Neuronal stem cell (in vitro differentiated cells): Measurements from ENCODE around the gene TMEM86B.

ENCODE experiments used
- DNase-seq: peaks from one replicate; pipeline ENCODE4 v3.0.0-alpha.2; 2013; ENCODE audit warnings: low spot score
- H2AFZ ChIP-seq: one replicate; pipeline ENCODE4 v1.6.1; 2013; ENCODE audit warnings: mild to moderate bottlenecking, low read length, inconsistent platforms
- H2AK5ac ChIP-seq: 2 replicates; pipeline ENCODE4 v1.6.1; 2013; ENCODE audit warnings: low read depth, mild to moderate bottlenecking, inconsistent platforms, low read length, moderate library complexity, mixed read lengths
- H2BK120ac ChIP-seq: 2 replicates; pipeline ENCODE4 v1.6.1; 2013; ENCODE audit warnings: low read depth, mild to moderate bottlenecking, inconsistent platforms, low read length, moderate library complexity, mixed read lengths
- H2BK12ac ChIP-seq: one replicate; pipeline ENCODE4 v1.6.1; 2013; ENCODE audit warnings: low read length, inconsistent platforms
- H2BK15ac ChIP-seq: 2 replicates; pipeline ENCODE4 v1.6.1; 2013; ENCODE audit warnings: mild to moderate bottlenecking, low read length, inconsistent platforms, mixed read lengths
- H2BK5ac ChIP-seq: one replicate; pipeline ENCODE4 v1.6.1; 2013; ENCODE audit warnings: inconsistent platforms, mild to moderate bottlenecking, low read length, moderate library complexity
- H3K14ac ChIP-seq: one replicate; pipeline ENCODE4 v1.6.1; 2013; ENCODE audit warnings: low read length, inconsistent platforms
- H3K18ac ChIP-seq: 2 replicates; pipeline ENCODE4 v1.6.1; 2013; ENCODE audit warnings: low read length, inconsistent platforms
- H3K23ac ChIP-seq: 2 replicates; pipeline ENCODE4 v1.6.1; 2013; ENCODE audit warnings: low read depth, mild to moderate bottlenecking, mixed read lengths, low read length, inconsistent platforms; ENCODE audit not compliant: poor library complexity
- H3K27ac ChIP-seq: replicated peaks from 3 replicates; pipeline ENCODE4 v1.5.1; 2013; ENCODE audit warnings: low read length, inconsistent platforms
- H3K27me3 ChIP-seq, 3 experiments: 2 replicates each; pipeline ENCODE4 v1.6.1; 2013; ENCODE audit warnings: low read length in 3 of 3, mild to moderate bottlenecking in 2 of 3, inconsistent platforms in 1 of 3, low read depth in 1 of 3, mixed read lengths in 1 of 3, moderate library complexity in 1 of 3; ENCODE audit not compliant: control insufficient read depth in 3 of 3, insufficient read depth in 3 of 3
- H3K36me3 ChIP-seq, 2 donors: replicated peaks in 1 of 2; 2 replicates each; pipeline ENCODE4 v1.6.1; 2013; ENCODE audit warnings: low read length in 2 of 2; ENCODE audit not compliant: control insufficient read depth in 2 of 2, insufficient read depth in 2 of 2
- H3K4ac ChIP-seq: 2 replicates; pipeline ENCODE4 v1.6.1; 2013; ENCODE audit warnings: inconsistent platforms, mild to moderate bottlenecking, low read length, moderate library complexity
- H3K4me1 ChIP-seq, 2 donors: 1 replicate in 1 of 2; 2 replicates in 1 of 2; pipeline ENCODE4 v1.6.1; 2013; ENCODE audit warnings: low read length in 2 of 2, low read depth in 1 of 2; ENCODE audit not compliant: control insufficient read depth in 2 of 2, insufficient read depth in 1 of 2
- H3K4me2 ChIP-seq: one replicate; pipeline ENCODE4 v1.6.1; 2013; ENCODE audit warnings: mild to moderate bottlenecking, low read length, inconsistent platforms; ENCODE audit not compliant: insufficient read depth, poor library complexity, severe bottlenecking
- H3K4me3 ChIP-seq, 2 donors: 2 replicates each; pipeline ENCODE4 v1.5.1; 2013; ENCODE audit warnings: low read length in 2 of 2, mild to moderate bottlenecking in 2 of 2, inconsistent platforms in 1 of 2, moderate library complexity in 1 of 2
- H3K79me1 ChIP-seq: one replicate; pipeline ENCODE4 v1.6.1; 2013; ENCODE audit warnings: low read depth, mild to moderate bottlenecking, inconsistent platforms, low read length, moderate library complexity
- H3K9ac ChIP-seq: one replicate; pipeline ENCODE4 v1.6.1; 2013; ENCODE audit warnings: mild to moderate bottlenecking, low read depth, low read length, inconsistent platforms; ENCODE audit not compliant: poor library complexity
- H3K9me3 ChIP-seq, 2 donors: replicated peaks in 1 of 2; 2 replicates each; pipeline versions ENCODE3 to v1.6.1; 2013; ENCODE audit warnings: low read length in 2 of 2, mild to moderate bottlenecking in 2 of 2, inconsistent platforms in 1 of 2, low read depth in 1 of 2, mixed read lengths in 1 of 2, moderate library complexity in 1 of 2; ENCODE audit not compliant: control insufficient read depth in 2 of 2, insufficient read depth in 1 of 2
- H4K8ac ChIP-seq: one replicate; pipeline ENCODE4 v1.6.1; 2013; ENCODE audit warnings: low read depth, mild to moderate bottlenecking, inconsistent platforms, low read length, moderate library complexity
- H4K91ac ChIP-seq: one replicate; pipeline ENCODE4 v1.6.1; 2013; ENCODE audit warnings: low read length, low read depth, mild to moderate bottlenecking, inconsistent platforms; ENCODE audit not compliant: poor library complexity
- WGBS, 2 donors: extraction: QIAGEN DNeasy Blood & Tissue Kit; methylation state at CpG; one replicate each; pipeline ENCODE4 v1.1.7; 2013; ENCODE audit warnings: missing lambda C conversion rate in 2 of 2, mixed read lengths in 1 of 2; ENCODE audit not compliant: insufficient read length in 2 of 2, insufficient replicate concordance in 1 of 2; ENCODE audit errors: extremely low coverage in 2 of 2; 5-methylcytosine and 5-hydroxymethylcytosine counted together

Gene TMEM86B

DNA sequence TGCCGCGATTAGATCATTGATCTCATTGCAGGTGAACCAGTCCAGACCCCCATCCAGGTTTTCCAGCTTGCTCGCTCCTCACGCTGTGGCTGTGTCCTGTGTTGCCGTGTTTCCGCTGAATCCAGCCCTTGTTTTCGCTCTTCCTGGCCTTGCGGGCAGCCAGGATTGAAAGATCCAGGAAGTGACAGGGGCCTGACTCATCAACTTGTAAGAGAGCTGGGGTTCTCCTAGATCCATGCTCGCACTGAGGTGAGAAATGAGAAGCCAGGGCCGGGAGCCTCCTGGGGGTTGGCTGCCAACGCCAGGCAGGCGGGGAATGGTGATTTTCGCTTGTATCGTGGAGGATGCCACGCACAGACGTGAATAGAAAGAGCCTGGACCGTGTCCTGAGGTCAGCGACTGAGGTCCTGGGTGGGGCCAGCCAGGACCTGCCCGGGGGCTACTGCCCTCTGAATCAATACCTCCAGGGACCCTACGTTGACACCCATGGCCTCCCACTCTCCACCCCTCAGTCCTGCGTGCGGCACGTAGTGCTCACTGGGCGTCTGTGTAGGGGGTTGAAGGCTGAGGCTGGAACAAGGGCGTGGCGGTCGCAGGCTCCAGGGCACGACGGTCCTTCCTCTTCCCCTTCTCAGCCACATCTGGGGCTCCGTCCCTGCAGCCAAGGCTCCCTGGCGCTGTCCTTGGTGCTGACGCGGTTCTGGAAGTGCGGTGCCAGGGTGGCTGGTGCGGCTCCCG, 11.9 kb downstream of the TMEM86B start:
- DNase-seq = peak; percentile 81
- Histone ChIP-seq H2AK5ac (no peak overlapping the region), H3K23ac (no peak overlapping the region), H3K4me1 (peaks cover 3 to 4% of the 10 kb centered on the region in 2 donors), H2BK15ac (no peak overlapping the region), H4K91ac (no peak overlapping the region), H3K79me1 (no peaks in the 10 kb centered on the region), H3K14ac (no peak overlapping the region), H3K27me3 (no peaks in the 10 kb centered on the region), H3K36me3 (no peaks in the 10 kb centered on the region), H3K4me3 (peak overlapping the region; percentile 60 to 74), H3K4ac (no peak overlapping the region), H4K8ac (no peak overlapping the region), H3K4me2 (peak overlapping the region; percentile 56), H3K9ac (no peak overlapping the region), H2AFZ (peak overlapping the region; percentile 78), H2BK120ac (no peak overlapping the region), H2BK12ac (no peak overlapping the region), H3K9me3 (peaks cover 12 to 13% of the 10 kb centered on the region in 2 donors), H2BK5ac (no peak overlapping the region), H3K27ac (no peak overlapping the region), H3K18ac (no peak overlapping the region)
- no CpG with 5 or more reads among the region's 36 CpGs for WGBS, 2 donors

DNA sequence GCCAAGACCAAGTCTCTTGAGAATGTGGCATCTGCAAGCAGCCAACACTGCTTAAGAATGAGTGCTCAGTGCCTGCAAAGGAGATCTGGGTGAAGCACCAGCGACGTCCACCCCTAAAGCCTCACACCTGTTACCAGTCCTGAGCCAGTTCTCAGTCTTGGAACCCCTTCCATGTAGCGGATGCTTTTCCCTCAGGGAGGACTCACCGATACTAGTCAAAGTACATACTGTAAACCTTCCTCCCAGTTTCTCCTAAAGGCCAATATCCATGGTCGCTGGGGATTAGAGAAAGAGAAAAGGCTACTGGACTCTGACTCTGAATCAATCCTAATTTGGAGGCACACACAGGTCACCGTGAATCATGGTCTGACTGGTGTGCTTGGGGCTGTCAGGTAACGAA, 15.0 kb downstream of the TMEM86B start:
- H2BK5ac ChIP-seq = no peak overlapping the region

DNA sequence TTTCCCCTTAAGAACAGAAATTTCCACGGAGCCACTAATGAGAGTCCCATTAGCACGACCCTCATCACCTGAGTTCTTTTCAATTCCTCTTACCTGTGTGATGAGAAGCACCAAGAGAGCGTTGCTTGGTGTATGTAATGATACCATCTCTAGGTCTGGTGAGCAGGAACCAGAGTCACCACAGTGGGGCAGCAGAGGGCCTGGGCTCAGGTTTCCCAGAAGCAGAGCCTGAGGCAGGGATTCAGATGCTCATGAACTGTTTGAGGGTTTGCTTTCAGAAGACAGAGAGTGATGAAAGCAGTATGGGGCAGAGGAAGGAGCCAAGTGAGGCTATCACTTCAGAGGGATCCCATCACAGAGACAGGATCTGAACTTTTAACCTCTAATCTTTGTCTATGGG, 16.1 kb downstream of the TMEM86B start:
- no peak overlapping the region for H4K91ac ChIP-seq
- H3K27ac ChIP-seq = no peak overlapping the region
- no peak overlapping the region for H2BK15ac ChIP-seq
- peaks cover 3 to 16% of the 10 kb centered on the region in 2 donors for H3K4me1 ChIP-seq
- peak overlapping the region in 1 of 2 donors; percentile 13 for H3K4me3 ChIP-seq
- H2AFZ ChIP-seq = no peak overlapping the region
- no peaks in the 10 kb centered on the region for H3K36me3 ChIP-seq
- H2BK5ac ChIP-seq = no peak overlapping the region
- no peak overlapping the region for H2AK5ac ChIP-seq
- H4K8ac ChIP-seq = no peak overlapping the region
- no peak overlapping the region for H3K14ac ChIP-seq
- H3K4me2 ChIP-seq = no peak overlapping the region
- no peak overlapping the region for H3K23ac ChIP-seq
- H3K9me3 ChIP-seq = peaks cover 5 to 8% of the 10 kb centered on the region in 2 donors
- no peaks in the 10 kb centered on the region for H3K27me3 ChIP-seq
- H3K18ac ChIP-seq = no peak overlapping the region
- H3K4ac ChIP-seq = no peak overlapping the region
- no peaks in the 10 kb centered on the region for H3K79me1 ChIP-seq
- no peak overlapping the region for H3K9ac ChIP-seq
- no peak for DNase-seq
- no peak overlapping the region for H2BK12ac ChIP-seq
- no CpG with 5 or more reads among the region's 3 CpGs for WGBS, 2 donors
- no peak overlapping the region for H2BK120ac ChIP-seq

More for the DNA sequence above, 15.0 kb downstream of the TMEM86B start:
- Histone ChIP-seq H2BK12ac (no peak overlapping the region), H2BK15ac (no peak overlapping the region), H2BK120ac (no peak overlapping the region), H4K91ac (no peak overlapping the region), H3K27me3 (no peaks in the 10 kb centered on the region), H3K4me3 (no peak overlapping the region), H3K36me3 (no peaks in the 10 kb centered on the region), H3K23ac (no peak overlapping the region), H3K4ac (no peak overlapping the region), H2AK5ac (no peak overlapping the region), H3K79me1 (no peaks in the 10 kb centered on the region), H4K8ac (no peak overlapping the region), H3K4me1 (peaks cover 3 to 16% of the 10 kb centered on the region in 2 donors), H2AFZ (no peak overlapping the region), H3K9me3 (peaks cover 5 to 8% of the 10 kb centered on the region in 2 donors), H3K14ac (no peak overlapping the region), H3K4me2 (no peak overlapping the region), H3K18ac (no peak overlapping the region), H3K27ac (no peak overlapping the region), H3K9ac (no peak overlapping the region)
- DNase-seq = no peak
- no CpG with 5 or more reads among the region's 7 CpGs for WGBS, 2 donors

DNA sequence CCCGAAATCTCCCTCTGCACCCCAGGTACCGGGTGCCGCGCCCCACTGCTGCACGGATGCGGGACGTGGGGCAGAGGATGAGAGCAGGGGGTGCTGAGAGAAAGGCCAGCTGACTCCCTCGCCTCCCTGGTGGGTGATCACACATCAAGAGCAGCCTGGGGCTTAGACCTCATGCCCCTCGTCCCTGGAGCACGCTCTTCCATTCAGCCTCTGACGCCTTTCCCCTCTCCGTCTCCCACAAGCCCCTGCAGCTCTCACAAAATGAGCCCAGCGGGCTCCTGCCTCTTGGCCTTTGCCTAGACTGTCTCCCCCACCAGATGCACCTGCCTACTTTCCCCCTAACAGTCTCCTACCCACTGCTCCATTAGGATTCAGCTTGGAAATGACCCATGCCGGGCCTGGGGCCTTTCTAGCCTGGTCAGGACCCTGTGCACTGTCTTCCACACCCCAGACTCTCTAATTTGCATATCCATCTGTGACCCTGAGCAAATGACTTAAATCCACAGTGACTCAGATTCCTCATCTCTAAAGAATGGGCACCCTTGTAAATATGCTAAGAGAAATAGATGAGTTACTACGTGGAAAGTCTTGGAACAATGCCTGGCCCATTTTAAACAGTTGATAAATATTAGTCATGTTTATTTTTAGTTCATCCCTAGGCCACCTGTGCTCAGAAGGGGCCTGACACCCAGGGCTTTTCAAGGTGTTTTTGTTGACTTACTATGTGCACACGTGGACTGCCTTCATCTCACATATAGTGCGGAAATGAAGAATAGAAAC, 18.7 kb downstream of the TMEM86B start:
- peak overlapping the region; percentile 88 for H2AK5ac ChIP-seq
- H2BK15ac ChIP-seq = peak overlapping the region; percentile 58
- H2BK120ac ChIP-seq = no peak overlapping the region
- peaks cover 7 to 20% of the 10 kb centered on the region in 2 donors for H3K4me1 ChIP-seq
- no peak overlapping the region for H3K27ac ChIP-seq
- H3K4ac ChIP-seq = no peak overlapping the region
- H3K4me3 ChIP-seq = no peak overlapping the region
- no peak overlapping the region for H3K14ac ChIP-seq
- no peaks in the 10 kb centered on the region for H3K36me3 ChIP-seq
- peak overlapping the region; percentile 59 for H2AFZ ChIP-seq
- H3K4me2 ChIP-seq = no peak overlapping the region
- no peak for DNase-seq
- no peak overlapping the region for H4K91ac ChIP-seq
- no peaks in the 10 kb centered on the region for H3K79me1 ChIP-seq
- H2BK5ac ChIP-seq = no peak overlapping the region
- WGBS, 2 donors = no CpG with 5 or more reads among the region's 17 CpGs
- peak overlapping the region; percentile 75 for H2BK12ac ChIP-seq
- H3K18ac ChIP-seq = peak overlapping the region; percentile 90
- H3K9me3 ChIP-seq = peaks cover 5 to 8% of the 10 kb centered on the region in 2 donors
- H4K8ac ChIP-seq = no peak overlapping the region
- no peaks in the 10 kb centered on the region for H3K27me3 ChIP-seq
- peak overlapping the region; percentile 60 for H3K9ac ChIP-seq
- no peak overlapping the region for H3K23ac ChIP-seq
